Stimulated activated CD4-positive, alpha-beta T cell treated with anti-CD3 and anti-CD28 coated beads, TNF-alpha, amount 100 ng/mL, for 24 hours (primary cell): ENCODE data around the gene NTRK2.
"Not testable (repeated sequence)": the region's sequence is repeated elsewhere in the genome, so short reads cannot be mapped to it uniquely, and the experiment has no call there.

Experiments used
- DNase-seq, 3 experiments: peaks; one replicate each; pipeline ENCODE4 v3.0.0-alpha.2; 2020; ENCODE audit warnings: low read depth in 3 of 3

Gene NTRK2

DNA sequence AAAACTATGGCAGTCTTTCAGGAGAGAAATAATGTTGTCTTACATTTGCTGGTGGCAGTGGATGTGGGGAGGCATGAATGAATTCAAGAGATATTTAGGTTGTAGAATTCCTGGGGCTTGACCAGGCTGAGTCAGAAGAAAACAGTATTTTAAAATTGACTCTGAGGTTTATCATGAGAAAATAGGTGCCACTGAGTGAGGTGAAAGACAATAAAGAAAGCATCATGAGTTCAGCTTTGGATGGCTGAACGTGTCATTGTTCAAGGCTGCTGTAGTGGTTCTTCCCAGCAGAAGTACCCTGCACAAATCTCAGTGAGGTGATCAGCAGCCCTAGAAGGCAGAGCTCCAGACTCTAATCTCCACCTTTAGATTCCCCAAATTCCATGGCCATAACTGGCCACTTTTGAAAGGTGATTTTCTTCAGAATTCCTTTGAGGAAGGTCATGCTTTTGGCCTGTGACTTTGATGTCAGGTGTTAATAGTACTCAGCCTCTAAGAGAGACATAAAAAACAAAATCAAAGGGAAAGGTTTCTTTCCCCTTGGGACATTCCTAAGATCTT, 395.4 kb downstream of the NTRK2 start:
- no peak for DNase-seq

DNA sequence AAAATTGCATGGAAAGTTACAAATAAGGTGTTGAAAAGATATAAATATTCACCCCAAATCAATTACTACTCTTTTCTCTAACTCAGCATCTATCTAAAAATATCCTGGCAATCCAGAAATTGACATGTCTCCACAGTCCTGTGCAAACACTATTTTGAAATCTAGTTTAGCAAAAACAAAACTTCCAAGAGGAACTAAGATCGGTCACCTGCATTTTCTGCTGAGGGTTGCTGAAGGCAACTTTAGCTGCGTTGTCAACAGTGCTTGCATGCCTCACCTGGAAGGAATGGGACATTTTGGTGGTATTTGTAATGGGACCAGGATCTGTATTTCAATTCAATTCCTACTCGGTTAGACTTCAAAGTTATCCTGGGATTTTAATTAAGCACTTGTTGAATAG, 398.3 kb downstream of the NTRK2 start:
- no peak for DNase-seq

DNA sequence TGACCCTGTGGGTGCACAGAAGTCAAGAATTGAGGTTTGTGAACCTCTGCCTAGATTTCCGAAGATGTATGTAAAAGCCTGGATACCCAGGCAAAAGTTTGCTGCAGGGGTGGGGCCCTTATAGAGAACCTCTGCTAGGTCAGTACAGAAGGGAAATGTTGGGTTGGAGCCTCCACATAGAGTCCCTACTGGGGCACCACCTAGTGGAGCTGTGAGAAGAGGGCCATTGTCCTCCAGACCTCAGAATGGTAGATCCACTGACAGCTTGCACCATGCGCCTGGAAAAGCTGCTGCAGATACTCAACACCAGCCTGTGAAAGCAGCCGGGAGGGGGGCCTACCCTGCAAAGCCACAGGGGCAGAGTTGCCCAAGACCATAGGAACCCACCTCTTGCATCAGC, 399.9 kb downstream of the NTRK2 start:
- not testable (repeated sequence) for DNase-seq
